ENCODE measurements around the gene SH3RF3.
A peak's percentile ranks its signal among the peaks of the same experiment; 100 is the strongest.

SH3RF3 gene

DNA sequence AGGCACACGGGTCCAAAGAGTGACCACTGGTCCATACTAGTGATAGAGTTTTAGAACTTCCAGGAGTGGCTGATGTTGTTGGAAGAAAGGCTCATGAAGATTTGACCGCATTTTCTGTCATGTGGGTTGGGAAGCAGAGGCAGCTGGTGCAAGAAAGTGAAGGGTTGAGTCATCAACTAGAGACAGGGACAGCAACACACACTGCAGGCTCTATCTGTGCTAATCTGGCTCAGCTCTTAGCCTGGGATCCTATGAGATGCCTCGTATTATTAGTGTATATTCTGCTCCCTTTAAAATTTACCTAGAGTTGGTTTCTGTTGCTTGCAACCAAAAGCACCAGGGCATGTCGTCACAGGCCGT, 2.5 kb upstream of the SH3RF3 start:
- DNase-seq, result no peak

DNA sequence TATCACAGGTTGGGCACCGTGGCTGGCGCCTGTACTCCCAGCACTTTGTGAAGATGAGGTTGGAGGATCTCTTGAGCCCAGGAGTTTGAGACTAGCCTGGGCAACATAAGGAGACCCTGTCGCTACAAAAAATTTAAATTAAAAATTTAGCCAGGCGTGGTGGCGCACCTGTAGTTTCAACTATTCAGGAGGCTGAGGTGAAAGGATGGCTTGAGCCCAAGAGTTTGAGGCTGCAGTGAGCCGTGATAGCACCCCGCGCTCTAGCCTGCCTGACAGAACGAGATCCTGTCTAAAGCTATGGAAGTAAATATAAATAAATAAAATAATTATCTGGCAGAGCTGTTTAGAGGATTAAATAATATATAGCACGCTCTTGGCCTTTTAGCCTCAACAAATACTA, 1.4 kb upstream of the SH3RF3 start:
- TF ChIP-seq POLR2A (IDR thresholded peaks at IDR 0.05; ENCODE audit: low read length) (no peak), GATA1 (IDR thresholded peaks at IDR 0.05; ENCODE audit: low read depth, low read length) (no peak)
- DNase-seq, result no peak

More for the DNA sequence above, 2.5 kb upstream of the SH3RF3 start:
- TF ChIP-seq POLR2A (IDR thresholded peaks at IDR 0.05; ENCODE audit: low read length), result no peak
- TF ChIP-seq GATA1 (IDR thresholded peaks at IDR 0.05; ENCODE audit: low read depth, low read length), result no peak

DNA sequence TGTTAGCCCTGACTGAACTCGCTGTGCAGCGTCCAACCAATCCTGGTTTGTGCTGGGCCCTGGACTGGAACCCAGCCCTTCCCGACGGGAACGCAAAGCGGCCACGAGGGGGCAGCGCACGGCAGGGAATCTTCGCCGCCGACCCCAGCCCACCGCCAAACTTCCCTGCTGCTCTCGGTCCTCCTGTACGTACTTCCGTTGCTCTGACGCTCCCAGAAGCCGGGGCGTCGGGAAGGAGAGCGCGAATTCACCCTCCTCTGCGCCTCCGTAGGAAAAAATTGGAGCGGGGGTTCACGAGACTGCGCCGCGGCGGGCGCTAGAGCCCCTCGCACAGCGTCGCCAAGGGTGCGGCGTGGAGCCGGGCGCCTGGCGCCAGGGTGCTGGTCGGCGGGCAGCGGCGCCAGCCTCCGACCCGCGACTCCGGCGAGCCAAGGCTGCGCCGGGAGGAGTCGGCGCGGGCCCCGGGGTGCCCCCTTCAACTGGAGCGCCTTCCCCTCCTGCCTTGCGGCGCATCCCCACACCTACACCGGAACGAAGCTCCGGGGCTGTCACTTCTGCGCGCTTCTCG, 873 bp upstream of the SH3RF3 start:
- TF ChIP-seq GATA1 (IDR thresholded peaks at IDR 0.05; ENCODE audit: low read depth, low read length), result no peak
- no peak for TF ChIP-seq POLR2A (IDR thresholded peaks at IDR 0.05; ENCODE audit: low read length)
- peak; percentile 10 to 31 for DNase-seq

GRCh38 chr2:109129356-109129920, 433 bp downstream of the SH3RF3 start:
- DNase-seq, result no peak
- no peak for TF ChIP-seq POLR2A (IDR thresholded peaks at IDR 0.05; ENCODE audit: low read length)

DNA sequence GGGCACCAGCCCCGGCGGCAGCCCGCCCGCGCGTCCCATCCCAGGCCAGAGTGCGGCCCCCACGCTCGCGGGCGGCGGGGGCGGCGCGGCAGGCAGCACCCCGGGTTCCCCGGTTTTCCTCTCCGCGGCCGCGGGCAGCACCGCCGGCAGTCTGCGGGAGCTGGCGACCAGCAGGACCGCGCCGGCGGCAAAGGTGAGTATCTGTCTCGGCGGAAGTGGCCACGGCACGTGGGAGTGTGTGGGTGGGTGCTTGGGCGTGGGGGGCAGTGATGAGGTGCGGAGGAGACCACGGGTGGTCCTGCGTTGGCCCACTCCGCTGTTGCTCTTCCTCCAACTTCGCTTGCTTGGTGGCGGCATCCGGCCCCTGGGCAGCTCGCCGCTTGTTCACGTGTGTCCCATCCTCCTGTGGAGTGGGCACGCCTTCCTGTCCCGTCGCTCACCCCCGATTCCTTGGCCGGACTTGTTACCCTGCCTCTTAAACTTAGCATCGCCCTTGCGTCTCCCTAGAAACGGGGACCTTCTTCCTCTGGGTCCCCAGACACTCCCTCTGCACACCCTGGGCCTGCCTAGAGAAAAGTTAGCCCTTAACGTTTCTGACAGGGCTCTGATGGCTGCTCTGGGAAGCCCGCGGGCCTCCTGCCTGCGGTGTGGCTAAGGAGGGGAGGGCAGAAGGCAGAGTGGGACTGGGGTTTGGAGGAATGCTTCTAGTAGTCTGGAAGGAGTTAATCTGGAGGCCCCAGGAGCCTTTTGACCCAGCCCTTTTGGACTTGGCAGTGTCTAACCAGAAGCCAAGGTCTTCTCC, 1.1 kb downstream of the SH3RF3 start:
- DNase-seq, result no peak
- TF ChIP-seq GATA1 (IDR thresholded peaks at IDR 0.05; ENCODE audit: low read depth, low read length) (no peak), POLR2A (IDR thresholded peaks at IDR 0.05; ENCODE audit: low read length) (no peak)

- TF ChIP-seq POLR2A (IDR thresholded peaks at IDR 0.05; ENCODE audit: low read length), result no peak
- TF ChIP-seq GATA1 (IDR thresholded peaks at IDR 0.05; ENCODE audit: low read depth, low read length), result no peak
- DNase-seq, result no peak
Measured at GRCh38 chr2:109130723-109130995, 1.7 kb downstream of the SH3RF3 start.

- no peak for DNase-seq
- TF ChIP-seq POLR2A (IDR thresholded peaks at IDR 0.05; ENCODE audit: low read length), result no peak
- no peak for TF ChIP-seq GATA1 (IDR thresholded peaks at IDR 0.05; ENCODE audit: low read depth, low read length)
Measured at GRCh38 chr2:109131777-109132176, 2.8 kb downstream of the SH3RF3 start.

GRCh38 chr2:109132626-109133025, 3.6 kb downstream of the SH3RF3 start:
- no peak for DNase-seq
- TF ChIP-seq GATA1 (IDR thresholded peaks at IDR 0.05; ENCODE audit: low read depth, low read length) (no peak), POLR2A (IDR thresholded peaks at IDR 0.05; ENCODE audit: low read length) (no peak)

DNA sequence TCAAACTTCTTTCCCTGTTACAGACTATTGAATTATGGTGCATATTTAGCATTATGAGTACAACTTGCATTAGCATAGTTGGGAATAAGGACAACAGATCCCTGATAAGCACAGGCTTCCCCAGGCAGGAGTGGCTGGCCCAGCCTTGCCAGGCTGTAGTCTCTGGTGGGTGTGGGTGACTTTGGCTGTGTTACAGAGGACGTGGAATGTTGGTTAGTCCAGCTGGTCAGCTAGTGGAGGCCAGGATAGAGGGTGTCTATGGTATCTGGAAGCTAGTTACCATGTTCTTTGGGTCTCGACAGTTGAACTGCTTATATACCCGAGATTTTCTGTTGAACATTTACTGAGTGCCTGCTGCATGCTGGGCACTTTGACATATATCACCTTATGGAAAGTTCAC, 4.7 kb downstream of the SH3RF3 start:
- TF ChIP-seq POLR2A (IDR thresholded peaks at IDR 0.05; ENCODE audit: low read length) (no peak), GATA1 (IDR thresholded peaks at IDR 0.05; ENCODE audit: low read depth, low read length) (no peak)
- DNase-seq, result no peak

GRCh38 chr2:109134741-109135358, 5.8 kb downstream of the SH3RF3 start:
- TF ChIP-seq GATA1 (IDR thresholded peaks at IDR 0.05; ENCODE audit: low read depth, low read length) (no peak), POLR2A (IDR thresholded peaks at IDR 0.05; ENCODE audit: low read length) (no peak)
- no peak for DNase-seq

- DNase-seq, result no peak
- TF ChIP-seq GATA1 (IDR thresholded peaks at IDR 0.05; ENCODE audit: low read depth, low read length) (no peak), POLR2A (IDR thresholded peaks at IDR 0.05; ENCODE audit: low read length) (no peak)
Measured at GRCh38 chr2:109135359-109136197, 6.6 kb downstream of the SH3RF3 start.

- DNase-seq, result no peak
- no peak for TF ChIP-seq GATA1 (IDR thresholded peaks at IDR 0.05; ENCODE audit: low read depth, low read length)
- no peak for TF ChIP-seq POLR2A (IDR thresholded peaks at IDR 0.05; ENCODE audit: low read length)
Measured at GRCh38 chr2:109136542-109136941, 7.5 kb downstream of the SH3RF3 start.

DNA sequence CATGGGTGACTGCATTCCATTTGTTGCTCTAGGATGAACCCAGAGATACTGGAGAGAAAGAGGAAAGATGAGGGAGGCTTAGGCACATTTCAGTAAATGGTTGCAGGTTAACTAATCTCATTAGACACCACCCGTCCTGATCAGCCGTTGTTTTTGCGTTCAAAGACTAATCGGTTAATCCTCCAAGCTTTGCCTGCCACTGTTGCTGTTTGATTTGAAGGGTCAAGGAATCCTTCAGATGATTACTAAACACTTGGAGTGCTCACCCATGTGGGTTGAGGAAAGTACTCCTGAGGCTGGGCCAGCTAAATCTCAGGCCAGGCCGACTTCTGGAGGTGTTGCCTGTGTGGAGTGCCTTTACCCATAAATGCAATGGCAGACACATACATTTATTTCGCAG, 8.6 kb downstream of the SH3RF3 start:
- TF ChIP-seq POLR2A (IDR thresholded peaks at IDR 0.05; ENCODE audit: low read length), result no peak
- no peak for TF ChIP-seq GATA1 (IDR thresholded peaks at IDR 0.05; ENCODE audit: low read depth, low read length)
- DNase-seq, result no peak

DNA sequence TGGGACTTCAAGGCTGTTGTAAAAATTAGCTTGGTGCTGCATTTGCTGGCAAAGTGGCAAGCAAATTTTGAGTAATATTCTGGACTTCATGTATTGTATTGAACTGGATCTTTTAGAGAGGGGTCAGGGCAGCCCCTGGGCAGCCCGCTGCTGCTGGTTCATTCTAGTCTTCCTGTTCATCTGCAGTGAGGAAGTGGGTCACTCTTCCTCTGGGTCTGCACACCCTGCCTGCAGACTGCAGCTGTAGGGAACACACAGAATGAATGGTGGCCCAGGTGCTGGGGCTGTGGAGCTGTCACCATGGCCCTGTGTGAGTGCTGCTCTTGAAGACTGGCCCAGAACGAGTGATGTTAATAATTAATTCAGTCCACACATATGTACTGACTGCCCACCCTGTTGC, 9.4 kb downstream of the SH3RF3 start:
- no peak for DNase-seq
- TF ChIP-seq GATA1 (IDR thresholded peaks at IDR 0.05; ENCODE audit: low read depth, low read length) (no peak), POLR2A (IDR thresholded peaks at IDR 0.05; ENCODE audit: low read length) (no peak)
